ENCODE results near the gene XBP1.
"Not testable (repeated sequence)": the region's sequence is repeated elsewhere in the genome, so short reads cannot be mapped to it uniquely, and the experiment has no call there.

Gene XBP1

GRCh38 chr22:28800308-28801041 is at the start of gene XBP1:
Gene XBP1, minus strand, starts transcription at chr22:28800569.
- peak; percentile 51 for DNase-seq

GRCh38 chr22:28846994-28847393 is 46.6 kb upstream of the XBP1 start:
- no peak for DNase-seq

GRCh38 chr22:28844277-28844676 is 43.9 kb upstream of the XBP1 start:
- not testable (repeated sequence) for DNase-seq

DNA sequence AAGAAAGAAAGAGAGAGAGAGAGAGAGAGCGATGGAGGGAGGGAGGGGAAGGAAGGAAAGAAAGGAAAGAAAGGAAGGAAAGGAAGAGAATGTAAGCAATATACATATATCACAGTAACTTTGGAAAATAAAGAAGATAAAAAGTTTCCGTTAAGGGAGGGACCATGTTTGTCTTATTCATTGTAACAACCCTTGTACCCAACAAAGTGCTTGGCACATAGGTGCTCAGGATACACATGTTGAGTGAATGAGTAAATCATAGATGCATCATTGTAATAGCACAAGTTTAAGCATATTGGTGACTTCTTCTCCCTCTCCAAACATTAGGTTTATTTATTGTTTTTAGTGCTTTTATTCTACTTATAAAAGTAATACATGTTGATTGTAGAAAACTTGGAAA is 43.3 kb upstream of the XBP1 start:
- DNase-seq, result no peak

- DNase-seq, result no peak
Observed at GRCh38 chr22:28841111-28841510, 40.7 kb upstream of the XBP1 start.

GRCh38 chr22:28838971-28839370 is 38.6 kb upstream of the XBP1 start:
- no peak for DNase-seq

DNA sequence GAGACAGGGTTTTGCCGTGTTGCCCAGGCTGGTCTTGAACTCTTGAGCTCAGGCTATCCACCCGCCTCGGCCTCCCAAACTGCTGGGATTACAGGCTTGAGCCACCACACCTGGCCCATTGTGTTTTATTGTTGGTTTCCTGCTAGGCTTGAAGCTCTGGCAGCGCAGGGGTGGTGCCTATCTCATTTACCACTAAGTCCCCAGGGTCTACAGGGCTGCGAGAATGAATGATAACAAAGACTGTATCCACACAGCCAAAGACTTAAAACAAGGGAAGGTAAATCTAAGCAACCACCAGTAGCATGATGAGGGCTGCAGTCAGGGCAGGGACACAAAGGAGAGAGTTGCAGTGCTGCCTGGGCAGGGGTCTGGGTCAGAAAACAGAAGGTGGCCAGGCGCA is 37.3 kb upstream of the XBP1 start:
- no peak for DNase-seq

GRCh38 chr22:28835630-28836189 is 35.3 kb upstream of the XBP1 start:
- no peak for DNase-seq

DNA sequence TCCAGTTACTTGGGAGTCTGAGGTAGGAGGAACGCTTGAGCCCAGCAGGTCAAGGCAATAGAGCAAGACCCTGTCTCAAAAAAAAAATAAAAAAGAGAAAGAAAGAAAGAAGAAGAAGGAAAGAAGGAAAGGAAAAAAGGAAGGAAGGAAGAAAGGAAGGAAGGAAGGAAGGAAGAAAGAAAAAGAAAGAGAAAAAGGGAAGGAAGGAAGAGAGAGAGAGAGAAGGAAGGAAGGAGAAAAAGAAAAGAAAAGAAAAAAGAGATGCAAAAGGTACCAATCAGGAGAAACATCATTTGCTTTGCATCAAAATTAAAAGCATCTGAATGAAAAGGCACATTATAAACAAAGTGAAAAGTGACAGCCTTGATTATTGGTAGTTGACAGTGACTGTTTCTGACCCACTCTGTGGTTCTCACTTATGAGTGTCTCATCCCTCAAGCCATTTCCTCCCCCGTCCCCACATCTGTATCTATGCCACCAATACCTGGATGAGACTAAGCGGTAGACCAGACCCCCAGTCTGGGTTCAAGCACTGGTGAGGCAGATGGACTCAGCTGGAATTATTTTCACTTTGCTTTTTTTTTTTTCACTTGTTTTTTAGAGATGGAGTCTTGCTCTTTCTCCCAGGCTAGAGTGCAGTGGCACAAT is 33.0 kb upstream of the XBP1 start:
- DNase-seq, result no peak

DNA sequence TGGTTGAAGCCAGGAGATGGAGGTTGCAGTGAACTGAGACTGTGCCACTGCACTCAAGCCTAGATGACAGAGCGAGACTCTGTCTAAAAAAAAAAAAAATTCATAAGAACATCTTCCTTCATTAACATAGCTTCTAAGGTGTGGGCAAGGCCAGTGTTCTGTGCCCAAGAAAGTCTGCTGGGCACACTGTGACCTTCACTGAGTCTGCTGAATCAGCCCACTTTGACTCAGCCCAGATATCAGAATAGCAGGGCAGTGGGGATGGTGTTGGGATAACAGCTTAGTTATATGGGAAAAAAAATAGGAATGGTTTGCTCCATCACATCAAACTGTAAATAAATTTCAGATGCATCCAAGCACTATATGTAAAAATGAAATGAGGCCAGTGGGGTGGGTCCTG is 32.4 kb upstream of the XBP1 start:
- no peak for DNase-seq

- no peak for DNase-seq
Observed at GRCh38 chr22:28831140-28832072, 31.0 kb upstream of the XBP1 start.

GRCh38 chr22:28830441-28830840 is 30.1 kb upstream of the XBP1 start:
- DNase-seq, result no peak

GRCh38 chr22:28829358-28830181 is 29.2 kb upstream of the XBP1 start:
- no peak for DNase-seq

GRCh38 chr22:28826921-28827320 is 26.6 kb upstream of the XBP1 start:
- no peak for DNase-seq

- DNase-seq, result not testable (repeated sequence)
Observed at GRCh38 chr22:28826430-28826829, 26.1 kb upstream of the XBP1 start.

- not testable (repeated sequence) for DNase-seq
Observed at GRCh38 chr22:28824455-28824854, 24.1 kb upstream of the XBP1 start.

DNA sequence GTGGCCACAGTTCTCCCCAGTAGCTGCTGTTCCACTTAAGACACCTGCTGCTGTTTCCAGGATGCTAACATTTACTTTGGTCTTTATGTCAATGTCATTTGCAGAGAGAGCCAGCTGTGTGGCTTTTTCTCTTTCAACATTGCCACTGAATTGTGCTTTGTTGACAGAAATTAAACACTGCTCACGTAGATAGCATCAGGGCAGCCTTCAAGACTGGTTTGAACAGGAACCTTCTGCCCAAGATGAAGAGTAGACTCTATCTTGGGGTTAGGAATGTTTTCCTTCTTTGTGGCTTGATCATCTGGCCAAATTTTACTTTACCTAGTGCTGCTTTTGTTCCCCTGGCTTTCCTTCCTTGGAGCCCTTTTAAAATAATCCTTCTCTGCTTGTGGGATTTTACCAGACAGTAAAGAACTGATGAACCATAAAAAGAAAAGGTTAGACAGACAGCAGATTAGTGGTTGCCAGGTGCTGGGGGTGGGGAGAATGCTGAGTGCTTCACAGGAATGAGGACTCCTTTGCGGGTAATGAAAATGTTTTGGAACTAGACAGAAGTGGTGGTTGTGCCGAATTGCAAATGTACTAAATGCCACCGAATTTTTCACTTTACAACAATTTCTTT is 22.7 kb upstream of the XBP1 start:
- peak; percentile 72 for DNase-seq

DNA sequence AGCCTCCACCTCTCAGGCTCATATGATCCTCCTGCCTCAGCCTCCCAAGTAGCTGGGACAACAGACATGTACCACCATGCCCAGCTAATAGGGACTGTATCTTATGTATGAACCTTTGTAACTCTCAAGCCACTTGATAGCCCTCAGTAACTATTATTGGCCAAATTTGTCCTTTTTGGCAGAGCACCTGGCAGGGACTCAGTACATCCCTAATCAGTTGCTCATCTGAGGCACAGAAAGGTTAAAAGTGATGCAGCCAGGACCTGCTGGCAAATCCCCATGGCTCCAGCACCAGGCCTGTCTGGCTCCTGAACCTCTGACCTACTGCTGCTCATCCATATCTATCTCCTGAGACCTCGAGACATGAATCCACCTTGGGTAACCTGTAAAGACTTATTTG is 21.1 kb upstream of the XBP1 start:
- no peak for DNase-seq

- DNase-seq, result no peak
Observed at GRCh38 chr22:28820885-28821284, 20.5 kb upstream of the XBP1 start.

DNA sequence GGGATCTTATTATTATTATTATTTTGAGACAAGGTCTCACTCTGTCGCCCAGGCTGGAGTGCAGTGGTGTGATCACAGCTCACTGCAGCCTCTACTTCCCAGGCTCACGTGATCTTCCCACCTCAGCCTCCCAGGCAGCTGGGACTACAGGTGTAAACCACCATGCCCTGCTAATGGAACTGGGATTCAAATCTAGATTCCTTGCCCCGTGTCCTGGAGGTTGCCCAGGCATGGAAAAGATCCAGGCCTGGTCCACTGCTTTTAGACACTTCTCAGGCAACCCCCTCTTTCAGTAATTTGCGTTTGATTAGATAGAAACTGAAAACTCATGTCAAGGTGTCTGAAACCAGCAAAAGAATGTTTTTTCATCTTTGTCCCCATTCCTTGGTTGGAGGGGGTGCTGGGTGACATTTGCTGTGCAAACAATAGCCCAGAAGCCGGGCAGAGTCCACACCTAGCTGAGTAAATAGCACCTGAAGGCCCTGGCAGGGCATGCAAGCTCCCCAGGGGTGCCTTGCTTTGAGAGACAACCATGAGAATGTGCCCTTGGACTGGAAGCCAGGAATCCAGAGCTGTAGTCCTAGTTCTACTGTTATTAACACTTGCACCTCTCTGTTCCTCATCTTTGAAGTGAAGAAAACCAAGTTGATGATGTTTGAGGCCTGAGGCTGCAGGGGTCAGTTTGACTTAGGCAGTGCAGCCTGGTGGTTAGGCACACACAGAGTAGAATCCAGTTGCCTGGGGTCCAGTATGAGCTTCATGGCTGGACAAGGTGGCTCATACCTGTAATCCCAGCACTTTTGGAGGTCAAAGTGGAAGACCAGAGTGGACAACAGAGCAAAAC is 19.1 kb upstream of the XBP1 start:
- no peak for DNase-seq
